Bronchial epithelial cell (primary cell): Measurements from ENCODE around the gene NUDT10. TPM values are rescaled to one million over a fixed set of nuclear protein-coding genes. Genes with fewer than 3 reads are reported as not detected.
A peak's percentile ranks its signal among the peaks of the same experiment; 100 is the strongest.

Experiments used
- DNase-seq: peaks from one replicate; pipeline ENCODE4 v3.0.0-alpha.2; 2010; ENCODE audit warnings: low read depth
- FAIRE-seq: peaks from 2 replicates; lab custom pipeline; 2011; peaks lifted over from hg19 to GRCh38; lab: Jason Lieb, UNC
- H3K27me3 ChIP-seq: 2 replicates; pipeline ENCODE4 v1.5.1; 2011; ENCODE audit warnings: low read length; ENCODE audit not compliant: control insufficient read depth, insufficient read depth
- H3K36me3 ChIP-seq: 2 replicates; pipeline ENCODE4 v1.5.1; 2011; ENCODE audit warnings: low read length; ENCODE audit not compliant: control insufficient read depth, insufficient read depth
- H3K4me3 ChIP-seq: 2 replicates; pipeline ENCODE4 v1.5.1; 2011; ENCODE audit warnings: mild to moderate bottlenecking, low read depth, low read length, control low read depth
- total RNA-seq: library from RNA; depleted of rRNA; stranded (reverse); fragments of >200 nt; gene quantifications from 2 replicates; pipeline ENCODE4 v1.2.1, GENCODE V29; 2014
- TF ChIP-seq, protein P1 (sequence below): IDR thresholded peaks from 2 replicates; pipeline ENCODE4 v1.5.1; 2011; ENCODE audit warnings: mild to moderate bottlenecking, moderate library complexity, low read length, control low read depth, inconsistent platforms; ENCODE audit not compliant: insufficient read depth, severe bottlenecking

Gene NUDT10
- total RNA-seq, 1 donor from 2014 or later, result 0.79 TPM

DNA sequence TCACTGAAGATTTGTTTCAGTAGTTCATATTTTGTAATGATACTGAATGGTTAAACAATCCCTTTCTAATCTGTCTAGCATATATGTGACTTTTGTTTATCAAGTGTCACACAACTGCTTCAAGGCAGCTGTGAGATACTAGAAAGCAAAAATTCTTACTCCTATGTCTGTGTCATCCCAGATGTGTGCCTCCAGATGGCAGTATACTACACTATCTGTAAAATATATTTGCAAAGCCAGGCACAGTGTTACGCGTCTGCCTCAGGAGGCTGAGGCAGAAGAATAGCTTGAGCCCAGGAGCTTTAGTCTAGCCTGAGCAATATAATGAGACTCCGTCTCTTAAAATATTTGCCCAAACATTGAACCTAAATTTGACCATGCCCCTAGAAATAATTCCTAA is 4.0 kb downstream of the NUDT10 start:
- no peaks in the 10 kb centered on the region for H3K36me3 ChIP-seq
- no peak overlapping the region for H3K4me3 ChIP-seq
- peak; percentile 35 for DNase-seq
- no peak for FAIRE-seq
- TF ChIP-seq, protein P1, sequence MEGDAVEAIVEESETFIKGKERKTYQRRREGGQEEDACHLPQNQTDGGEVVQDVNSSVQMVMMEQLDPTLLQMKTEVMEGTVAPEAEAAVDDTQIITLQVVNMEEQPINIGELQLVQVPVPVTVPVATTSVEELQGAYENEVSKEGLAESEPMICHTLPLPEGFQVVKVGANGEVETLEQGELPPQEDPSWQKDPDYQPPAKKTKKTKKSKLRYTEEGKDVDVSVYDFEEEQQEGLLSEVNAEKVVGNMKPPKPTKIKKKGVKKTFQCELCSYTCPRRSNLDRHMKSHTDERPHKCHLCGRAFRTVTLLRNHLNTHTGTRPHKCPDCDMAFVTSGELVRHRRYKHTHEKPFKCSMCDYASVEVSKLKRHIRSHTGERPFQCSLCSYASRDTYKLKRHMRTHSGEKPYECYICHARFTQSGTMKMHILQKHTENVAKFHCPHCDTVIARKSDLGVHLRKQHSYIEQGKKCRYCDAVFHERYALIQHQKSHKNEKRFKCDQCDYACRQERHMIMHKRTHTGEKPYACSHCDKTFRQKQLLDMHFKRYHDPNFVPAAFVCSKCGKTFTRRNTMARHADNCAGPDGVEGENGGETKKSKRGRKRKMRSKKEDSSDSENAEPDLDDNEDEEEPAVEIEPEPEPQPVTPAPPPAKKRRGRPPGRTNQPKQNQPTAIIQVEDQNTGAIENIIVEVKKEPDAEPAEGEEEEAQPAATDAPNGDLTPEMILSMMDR, result peak; percentile 40
- H3K27me3 ChIP-seq, result no peaks in the 10 kb centered on the region

DNA sequence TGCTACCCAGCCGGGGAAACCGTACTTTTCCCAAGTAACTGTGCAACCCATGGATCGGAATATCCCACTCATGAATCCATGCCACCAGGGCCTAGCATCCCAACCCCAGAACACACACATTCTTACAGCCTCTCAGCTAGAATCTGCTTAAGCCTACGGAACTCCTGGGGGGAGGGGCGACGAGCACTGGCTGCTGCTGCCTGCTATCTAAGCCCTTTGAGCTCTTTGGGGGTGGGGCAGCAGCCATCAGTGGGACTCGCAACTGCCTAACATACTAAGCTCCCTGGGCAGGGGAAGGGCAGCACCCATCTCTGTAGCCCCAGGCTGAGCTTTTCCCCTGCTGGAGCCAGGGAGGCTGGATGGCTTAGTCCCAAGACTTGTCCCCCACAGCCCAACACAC is 28.6 kb downstream of the NUDT10 start:
- no peak for DNase-seq
- no peak for FAIRE-seq
- TF ChIP-seq, protein P1, result no peak
- no peaks in the 10 kb centered on the region for H3K27me3 ChIP-seq
- H3K4me3 ChIP-seq, result no peak overlapping the region
- H3K36me3 ChIP-seq, result no peaks in the 10 kb centered on the region

DNA sequence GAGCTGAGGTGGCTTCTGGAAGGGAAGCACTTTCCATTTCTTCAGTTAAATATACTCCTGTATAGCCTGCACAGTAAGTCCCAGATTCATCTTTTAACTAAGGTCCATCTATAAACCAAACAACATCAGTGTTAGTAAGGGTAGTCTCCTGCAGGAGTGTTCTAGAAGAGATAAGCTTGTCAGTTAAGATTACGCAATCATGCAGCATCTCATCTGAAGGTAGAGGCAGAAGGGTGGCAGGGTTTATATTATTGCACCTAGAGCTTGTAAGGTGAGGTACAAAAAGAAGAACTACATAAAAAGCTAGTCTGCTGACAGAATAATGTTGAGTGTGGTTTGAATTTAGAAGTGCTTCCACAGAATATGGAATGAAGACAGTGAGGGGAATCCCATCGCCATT is 44.0 kb downstream of the NUDT10 start:
- no peak overlapping the region for H3K4me3 ChIP-seq
- FAIRE-seq (no peak), DNase-seq (no peak)
- H3K27me3 ChIP-seq, result no peaks in the 10 kb centered on the region
- H3K36me3 ChIP-seq, result no peaks in the 10 kb centered on the region
- TF ChIP-seq, protein P1, result no peak

Other genes starting within 250 kb of the NUDT10 start
- gene NUDT11, start 163.8 kb downstream of the NUDT10 start, total RNA-seq, result 6.1 and 7.4 TPM in 2 replicates